ENCODE results near the gene RIPPLY2.

RIPPLY2 gene

DNA sequence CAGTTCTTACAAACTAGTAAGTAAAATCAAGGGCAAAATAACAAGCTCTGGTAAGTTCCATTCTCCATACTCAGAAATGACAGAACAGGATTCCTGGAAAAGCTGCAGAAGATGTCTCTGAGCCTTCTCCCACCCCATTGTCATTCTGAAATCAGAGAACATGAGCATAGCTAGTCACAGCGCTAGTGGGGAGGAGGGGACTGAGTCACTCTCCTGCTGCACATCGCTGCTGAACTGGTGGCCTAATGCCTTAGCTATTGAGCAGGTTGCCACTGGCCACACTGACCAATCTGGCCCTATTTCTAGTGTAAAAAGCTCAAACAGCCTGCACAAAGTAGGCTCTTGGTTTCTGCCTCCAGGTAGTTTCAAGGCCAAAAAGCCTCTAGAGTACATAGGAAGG lies 26.1 kb upstream of the RIPPLY2 start:
- Histone ChIP-seq H3K27ac (ENCODE audit: poor library complexity, severe bottlenecking) (no peak overlapping the region), H3K4me3 (ENCODE audit: severe bottlenecking) (no peak overlapping the region), H3K4me1 (ENCODE audit: insufficient read depth, poor library complexity, severe bottlenecking) (no peaks in the 10 kb centered on the region), H3K36me3 (ENCODE audit: low read depth) (no peaks in the 10 kb centered on the region), H3K9me3 (ENCODE audit: severe bottlenecking) (no peaks in the 10 kb centered on the region), H3K27me3 (ENCODE audit: insufficient read depth, poor library complexity, severe bottlenecking) (no peaks in the 10 kb centered on the region)
- TF ChIP-seq, protein P1, sequence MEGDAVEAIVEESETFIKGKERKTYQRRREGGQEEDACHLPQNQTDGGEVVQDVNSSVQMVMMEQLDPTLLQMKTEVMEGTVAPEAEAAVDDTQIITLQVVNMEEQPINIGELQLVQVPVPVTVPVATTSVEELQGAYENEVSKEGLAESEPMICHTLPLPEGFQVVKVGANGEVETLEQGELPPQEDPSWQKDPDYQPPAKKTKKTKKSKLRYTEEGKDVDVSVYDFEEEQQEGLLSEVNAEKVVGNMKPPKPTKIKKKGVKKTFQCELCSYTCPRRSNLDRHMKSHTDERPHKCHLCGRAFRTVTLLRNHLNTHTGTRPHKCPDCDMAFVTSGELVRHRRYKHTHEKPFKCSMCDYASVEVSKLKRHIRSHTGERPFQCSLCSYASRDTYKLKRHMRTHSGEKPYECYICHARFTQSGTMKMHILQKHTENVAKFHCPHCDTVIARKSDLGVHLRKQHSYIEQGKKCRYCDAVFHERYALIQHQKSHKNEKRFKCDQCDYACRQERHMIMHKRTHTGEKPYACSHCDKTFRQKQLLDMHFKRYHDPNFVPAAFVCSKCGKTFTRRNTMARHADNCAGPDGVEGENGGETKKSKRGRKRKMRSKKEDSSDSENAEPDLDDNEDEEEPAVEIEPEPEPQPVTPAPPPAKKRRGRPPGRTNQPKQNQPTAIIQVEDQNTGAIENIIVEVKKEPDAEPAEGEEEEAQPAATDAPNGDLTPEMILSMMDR (IDR thresholded peaks at IDR 0.05; ENCODE audit: poor library complexity, severe bottlenecking) = no peak
- no peak for DNase-seq (ENCODE audit: low spot score)
- ATAC-seq (ENCODE audit: low read depth) = peak; percentile 49; the same call in 2 of the 3 replicates

GRCh38 chr6:83838727-83839126 lies 14.4 kb upstream of the RIPPLY2 start:
- Histone ChIP-seq H3K4me3 (ENCODE audit: severe bottlenecking) (no peak overlapping the region), H3K36me3 (ENCODE audit: low read depth) (no peaks in the 10 kb centered on the region), H3K4me1 (ENCODE audit: insufficient read depth, poor library complexity, severe bottlenecking) (no peaks in the 10 kb centered on the region), H3K27me3 (ENCODE audit: insufficient read depth, poor library complexity, severe bottlenecking) (no peaks in the 10 kb centered on the region), H3K27ac (ENCODE audit: poor library complexity, severe bottlenecking) (no peak overlapping the region), H3K9me3 (ENCODE audit: severe bottlenecking) (no peaks in the 10 kb centered on the region)
- DNase-seq (ENCODE audit: low spot score) = no peak
- ATAC-seq (ENCODE audit: low read depth) = peak; percentile 77
- TF ChIP-seq, protein P1 (IDR thresholded peaks at IDR 0.05; ENCODE audit: poor library complexity, severe bottlenecking) = no peak

DNA sequence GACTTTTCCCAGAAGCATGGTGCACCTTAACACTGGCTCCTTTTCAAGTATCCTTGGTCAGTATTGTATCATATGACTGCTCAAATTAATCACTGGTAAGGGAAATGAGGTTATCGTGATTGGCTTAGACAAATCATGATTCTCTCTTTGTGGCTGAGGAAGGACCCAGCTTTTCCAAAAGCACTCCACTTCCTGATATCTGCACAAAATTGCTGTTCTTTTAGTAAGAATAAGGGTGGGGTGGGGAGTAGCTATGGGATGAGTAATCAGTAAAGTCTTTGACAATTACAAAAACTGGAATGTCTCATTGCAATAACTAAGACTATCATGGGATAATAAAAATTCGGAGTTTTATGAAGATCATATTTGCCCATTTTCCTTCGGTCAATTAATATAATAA lies 9.0 kb upstream of the RIPPLY2 start:
- Histone ChIP-seq H3K27me3 (ENCODE audit: insufficient read depth, poor library complexity, severe bottlenecking) (no peaks in the 10 kb centered on the region), H3K4me1 (ENCODE audit: insufficient read depth, poor library complexity, severe bottlenecking) (no peaks in the 10 kb centered on the region), H3K27ac (ENCODE audit: poor library complexity, severe bottlenecking) (no peak overlapping the region), H3K36me3 (ENCODE audit: low read depth) (no peaks in the 10 kb centered on the region), H3K9me3 (ENCODE audit: severe bottlenecking) (no peaks in the 10 kb centered on the region), H3K4me3 (ENCODE audit: severe bottlenecking) (no peak overlapping the region)
- peak; percentile 61 for ATAC-seq (ENCODE audit: low read depth)
- DNase-seq (ENCODE audit: low spot score) = no peak
- TF ChIP-seq, protein P1 (IDR thresholded peaks at IDR 0.05; ENCODE audit: poor library complexity, severe bottlenecking) = no peak

GRCh38 chr6:83846291-83846690 lies 6.9 kb upstream of the RIPPLY2 start:
- TF ChIP-seq, protein P1 (IDR thresholded peaks at IDR 0.05; ENCODE audit: poor library complexity, severe bottlenecking) = no peak
- ATAC-seq (ENCODE audit: low read depth) = no peak
- H3K27ac ChIP-seq (ENCODE audit: poor library complexity, severe bottlenecking) = no peak overlapping the region

GRCh38 chr6:83847179-83847578 lies 6.0 kb upstream of the RIPPLY2 start:
- Histone ChIP-seq H3K27me3 (ENCODE audit: insufficient read depth, poor library complexity, severe bottlenecking) (peaks cover 8% of the 10 kb centered on the region), H3K9me3 (ENCODE audit: severe bottlenecking) (no peaks in the 10 kb centered on the region), H3K4me1 (ENCODE audit: insufficient read depth, poor library complexity, severe bottlenecking) (no peaks in the 10 kb centered on the region), H3K27ac (ENCODE audit: poor library complexity, severe bottlenecking) (no peak overlapping the region), H3K4me3 (ENCODE audit: severe bottlenecking) (no peak overlapping the region), H3K36me3 (ENCODE audit: low read depth) (no peaks in the 10 kb centered on the region)
- ATAC-seq (ENCODE audit: low read depth) (no peak), DNase-seq (ENCODE audit: low spot score) (no peak)
- TF ChIP-seq, protein P1 (IDR thresholded peaks at IDR 0.05; ENCODE audit: poor library complexity, severe bottlenecking) = no peak

More at GRCh38 chr6:83846291-83846690, 6.9 kb upstream of the RIPPLY2 start:
- Histone ChIP-seq H3K4me1 (ENCODE audit: insufficient read depth, poor library complexity, severe bottlenecking) (no peaks in the 10 kb centered on the region), H3K27me3 (ENCODE audit: insufficient read depth, poor library complexity, severe bottlenecking) (no peaks in the 10 kb centered on the region), H3K4me3 (ENCODE audit: severe bottlenecking) (no peak overlapping the region), H3K9me3 (ENCODE audit: severe bottlenecking) (no peaks in the 10 kb centered on the region), H3K36me3 (ENCODE audit: low read depth) (no peaks in the 10 kb centered on the region)
- DNase-seq (ENCODE audit: low spot score) = no peak

Measured in RWPE2 (cell line).